ENCODE data around the gene PPP1R37.

Gene PPP1R37

GRCh38 chr19:45066921-45067661 is 25.9 kb upstream of the PPP1R37 start:
- Histone ChIP-seq H3K4me2 (ENCODE audit: low read length) (no peak overlapping the region), H3K9me3 (ENCODE audit: control insufficient read depth, low read length) (no peaks in the 10 kb centered on the region), H3K27me3 (ENCODE audit: control insufficient read depth, insufficient read depth, low read length) (no peaks in the 10 kb centered on the region), H3K79me2 (no peaks in the 10 kb centered on the region), H3K4me1 (no peaks in the 10 kb centered on the region), H3K4me3 (ENCODE audit: low read depth, low read length) (no peak overlapping the region), H3K9ac (no peak overlapping the region), H2AFZ (no peak overlapping the region), H3K36me3 (ENCODE audit: control insufficient read depth, insufficient read depth, low read length) (no peaks in the 10 kb centered on the region), H3K27ac (no peak overlapping the region)
- no peak for TF ChIP-seq CTCF (IDR thresholded peaks at IDR 0.05)

GRCh38 chr19:45068041-45068440 is 24.9 kb upstream of the PPP1R37 start:
- Histone ChIP-seq H2AFZ (no peak overlapping the region), H3K9me3 (ENCODE audit: control insufficient read depth, low read length) (no peaks in the 10 kb centered on the region), H3K27me3 (ENCODE audit: control insufficient read depth, insufficient read depth, low read length) (no peaks in the 10 kb centered on the region), H3K4me3 (ENCODE audit: low read depth, low read length) (no peak overlapping the region), H3K27ac (no peak overlapping the region), H3K9ac (no peak overlapping the region), H3K79me2 (no peaks in the 10 kb centered on the region), H3K4me1 (no peaks in the 10 kb centered on the region), H3K4me2 (ENCODE audit: low read length) (no peak overlapping the region), H3K36me3 (ENCODE audit: control insufficient read depth, insufficient read depth, low read length) (no peaks in the 10 kb centered on the region)
- no peak for TF ChIP-seq CTCF (IDR thresholded peaks at IDR 0.05)

- no peak for TF ChIP-seq CTCF (IDR thresholded peaks at IDR 0.05)
- no peaks in the 10 kb centered on the region for H3K4me1 ChIP-seq
- H3K9me3 ChIP-seq (ENCODE audit: control insufficient read depth, low read length) = no peaks in the 10 kb centered on the region
Measured at GRCh38 chr19:45069056-45069455, 23.9 kb upstream of the PPP1R37 start.

GRCh38 chr19:45070214-45070613 is 22.8 kb upstream of the PPP1R37 start:
- no peaks in the 10 kb centered on the region for H3K36me3 ChIP-seq (ENCODE audit: control insufficient read depth, insufficient read depth, low read length)
- no peaks in the 10 kb centered on the region for H3K27me3 ChIP-seq (ENCODE audit: control insufficient read depth, insufficient read depth, low read length)
- H3K79me2 ChIP-seq = no peaks in the 10 kb centered on the region
- no peaks in the 10 kb centered on the region for H3K4me1 ChIP-seq
- H3K9me3 ChIP-seq (ENCODE audit: control insufficient read depth, low read length) = no peaks in the 10 kb centered on the region
- no peak overlapping the region for H3K4me3 ChIP-seq (ENCODE audit: low read depth, low read length)
- no peak overlapping the region for H3K27ac ChIP-seq
- no peak overlapping the region for H3K4me2 ChIP-seq (ENCODE audit: low read length)
- H2AFZ ChIP-seq = no peak overlapping the region
- TF ChIP-seq CTCF (IDR thresholded peaks at IDR 0.05) = no peak
- H3K9ac ChIP-seq = no peak overlapping the region

More at GRCh38 chr19:45069056-45069455, 23.9 kb upstream of the PPP1R37 start:
- Histone ChIP-seq H3K27ac (no peak overlapping the region), H3K4me3 (ENCODE audit: low read depth, low read length) (no peak overlapping the region), H3K36me3 (ENCODE audit: control insufficient read depth, insufficient read depth, low read length) (no peaks in the 10 kb centered on the region), H3K27me3 (ENCODE audit: control insufficient read depth, insufficient read depth, low read length) (no peaks in the 10 kb centered on the region), H2AFZ (no peak overlapping the region), H3K9ac (no peak overlapping the region), H3K4me2 (ENCODE audit: low read length) (no peak overlapping the region), H3K79me2 (no peaks in the 10 kb centered on the region)

Measured in parathyroid adenoma (tissue), 2 donors.